AG04449 (cell line): ENCODE measurements around the gene SRPK2.

Experiments
- CTCF ChIA-PET: fragments of 350-600 bp; formaldehyde crosslinking; extraction: SDS; loops from one replicate; lab custom pipeline; 2021; ENCODE audit warnings: antibody characterized with exemption; lab: Yijun Ruan, JAX
- POLR2A ChIA-PET: fragments of 400-600, 350-600 bp; formaldehyde crosslinking; extraction: SDS; loops from one replicate; lab custom pipeline; 2020; ENCODE audit warnings: antibody characterized with exemption, inconsistent platforms; lab: Yijun Ruan, JAX
- DNase-seq: peaks from one replicate; pipeline ENCODE4 v3.0.0-alpha.2; 2010; ENCODE audit warnings: low read depth, low spot score
- H3K4me3 ChIP-seq: 2 replicates; pipeline ENCODE4 v1.5.1; 2011; ENCODE audit warnings: low read depth, mild to moderate bottlenecking, control low read depth, low read length
- TF ChIP-seq, protein P1 (sequence below): IDR thresholded peaks from one replicate; pipeline ENCODE4 v1.5.1; 2011; ENCODE audit warnings: mild to moderate bottlenecking, moderate library complexity, low read length, control low read depth, inconsistent platforms; ENCODE audit not compliant: insufficient read depth; ENCODE audit errors: missing control alignments

Gene SRPK2

DNA sequence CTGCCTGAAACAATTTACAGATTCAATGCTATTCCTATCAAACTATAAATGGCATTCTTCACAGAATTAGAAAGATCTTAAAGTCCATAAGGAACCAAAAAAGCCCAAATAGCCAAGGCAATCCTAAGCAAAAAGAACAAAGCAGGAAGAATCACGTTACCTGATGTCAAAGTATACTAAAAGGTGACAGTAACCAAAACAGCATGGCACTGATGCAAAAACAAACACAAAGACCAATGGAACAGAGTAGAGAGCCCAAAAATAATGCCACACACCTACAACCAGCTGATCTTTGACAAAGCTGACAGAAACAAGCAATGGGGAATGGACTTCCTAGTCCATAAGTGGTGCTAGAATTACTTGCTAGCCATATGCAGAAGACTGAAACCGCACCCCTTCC, 208.7 kb downstream of the SRPK2 start:
- TF ChIP-seq, protein P1, sequence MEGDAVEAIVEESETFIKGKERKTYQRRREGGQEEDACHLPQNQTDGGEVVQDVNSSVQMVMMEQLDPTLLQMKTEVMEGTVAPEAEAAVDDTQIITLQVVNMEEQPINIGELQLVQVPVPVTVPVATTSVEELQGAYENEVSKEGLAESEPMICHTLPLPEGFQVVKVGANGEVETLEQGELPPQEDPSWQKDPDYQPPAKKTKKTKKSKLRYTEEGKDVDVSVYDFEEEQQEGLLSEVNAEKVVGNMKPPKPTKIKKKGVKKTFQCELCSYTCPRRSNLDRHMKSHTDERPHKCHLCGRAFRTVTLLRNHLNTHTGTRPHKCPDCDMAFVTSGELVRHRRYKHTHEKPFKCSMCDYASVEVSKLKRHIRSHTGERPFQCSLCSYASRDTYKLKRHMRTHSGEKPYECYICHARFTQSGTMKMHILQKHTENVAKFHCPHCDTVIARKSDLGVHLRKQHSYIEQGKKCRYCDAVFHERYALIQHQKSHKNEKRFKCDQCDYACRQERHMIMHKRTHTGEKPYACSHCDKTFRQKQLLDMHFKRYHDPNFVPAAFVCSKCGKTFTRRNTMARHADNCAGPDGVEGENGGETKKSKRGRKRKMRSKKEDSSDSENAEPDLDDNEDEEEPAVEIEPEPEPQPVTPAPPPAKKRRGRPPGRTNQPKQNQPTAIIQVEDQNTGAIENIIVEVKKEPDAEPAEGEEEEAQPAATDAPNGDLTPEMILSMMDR, result no peak

DNA sequence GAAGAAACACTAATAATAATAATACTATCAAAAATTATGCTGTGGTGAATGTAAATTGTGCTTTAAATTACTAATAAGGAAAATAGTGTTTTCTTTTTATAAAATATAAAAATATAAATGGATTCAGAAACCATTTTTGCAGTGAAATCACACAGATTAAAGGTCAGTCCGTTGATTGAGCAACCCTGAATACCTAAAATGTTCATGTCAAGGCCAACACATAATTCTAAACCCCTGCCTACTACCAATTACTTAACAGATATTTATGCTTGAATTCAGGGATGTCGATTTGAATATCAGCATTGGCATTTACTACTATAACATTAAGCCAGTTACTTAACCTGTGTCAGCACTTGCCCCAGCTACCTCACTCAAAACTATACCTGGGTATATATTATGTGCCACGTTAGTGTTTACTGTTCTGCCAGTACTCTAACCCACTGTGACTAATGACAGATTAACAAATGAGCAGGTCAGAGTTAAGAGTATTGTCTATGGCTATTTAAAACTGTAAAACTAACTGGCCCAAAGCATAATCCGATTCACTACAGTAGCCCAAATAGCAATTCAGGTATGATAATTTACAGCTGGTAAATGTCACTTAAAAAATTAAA, 209.7 kb downstream of the SRPK2 start:
- POLR2A ChIA-PET, result no interaction called here
- H3K4me3 ChIP-seq, result no peak overlapping the region
- TF ChIP-seq, protein P1, result no peak
- CTCF ChIA-PET, result no interaction called here
- no peak for DNase-seq

More for the DNA sequence above, 208.7 kb downstream of the SRPK2 start:
- CTCF ChIA-PET, result no interaction called here
- no peak overlapping the region for H3K4me3 ChIP-seq
- POLR2A ChIA-PET, result no interaction called here
- DNase-seq, result no peak

DNA sequence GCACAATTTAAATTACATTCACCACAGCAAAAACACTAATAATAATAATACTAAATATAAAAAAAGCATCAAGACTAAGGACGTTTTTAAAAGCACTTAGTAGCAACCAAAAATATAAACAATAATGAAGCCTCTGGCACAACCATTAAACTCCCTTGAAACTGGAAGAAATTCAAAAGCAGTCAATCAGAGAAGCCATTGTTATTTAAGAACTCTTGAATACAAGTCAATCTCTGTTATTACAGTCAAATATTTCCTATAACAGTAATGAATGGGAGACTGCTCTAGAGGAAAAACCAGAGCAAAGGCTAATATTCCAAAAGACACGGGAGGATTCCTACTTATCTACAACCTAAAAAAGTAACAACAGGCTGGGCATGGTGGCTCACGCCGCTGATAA, 210.5 kb downstream of the SRPK2 start:
- ChIA-PET CTCF (no interaction called here), POLR2A (no interaction called here)
- TF ChIP-seq, protein P1, result no peak
- DNase-seq, result no peak
- no peak overlapping the region for H3K4me3 ChIP-seq

DNA sequence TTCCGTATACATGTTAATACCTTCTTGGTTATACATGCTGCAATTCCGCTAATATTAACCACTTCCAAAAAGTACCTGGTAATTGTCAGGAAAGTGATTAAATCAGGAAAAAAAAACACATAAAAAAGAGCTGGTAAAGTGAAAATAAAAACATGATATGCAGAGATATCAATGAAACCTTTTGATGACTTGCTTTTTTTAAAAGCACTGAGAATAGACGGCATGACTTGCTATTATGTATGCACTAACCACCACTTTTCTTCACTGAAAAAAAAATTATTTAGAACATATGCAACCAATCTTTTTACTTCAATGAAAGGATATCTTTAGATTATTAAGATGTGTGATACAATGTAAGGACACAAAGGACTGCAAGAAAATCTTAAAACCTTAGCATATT, 211.7 kb downstream of the SRPK2 start:
- CTCF ChIA-PET, result no interaction called here
- no peak for DNase-seq
- no peak overlapping the region for H3K4me3 ChIP-seq
- POLR2A ChIA-PET, result no interaction called here
- TF ChIP-seq, protein P1, result no peak

DNA sequence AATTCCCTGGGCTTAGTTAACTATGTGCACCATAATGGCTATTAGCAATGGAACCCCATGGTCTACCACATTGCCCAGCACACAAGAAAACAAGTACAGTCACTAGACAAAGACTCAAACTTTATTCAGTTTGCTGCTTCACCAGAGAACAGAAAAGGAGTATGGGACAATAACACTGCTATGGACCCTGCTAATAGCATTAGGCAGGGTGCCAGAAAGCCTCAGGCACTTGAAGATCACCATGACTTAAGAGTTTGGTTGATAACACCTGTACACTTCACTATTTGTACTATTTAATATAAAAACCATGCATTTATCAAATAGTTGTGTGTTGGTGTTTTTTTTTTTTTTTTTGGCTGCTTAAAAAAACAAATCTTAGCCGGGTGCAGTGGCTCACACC, 215.1 kb downstream of the SRPK2 start:
- POLR2A ChIA-PET, result no interaction called here
- H3K4me3 ChIP-seq, result no peak overlapping the region
- DNase-seq, result no peak
- TF ChIP-seq, protein P1, result no peak
- CTCF ChIA-PET, result no interaction called here

DNA sequence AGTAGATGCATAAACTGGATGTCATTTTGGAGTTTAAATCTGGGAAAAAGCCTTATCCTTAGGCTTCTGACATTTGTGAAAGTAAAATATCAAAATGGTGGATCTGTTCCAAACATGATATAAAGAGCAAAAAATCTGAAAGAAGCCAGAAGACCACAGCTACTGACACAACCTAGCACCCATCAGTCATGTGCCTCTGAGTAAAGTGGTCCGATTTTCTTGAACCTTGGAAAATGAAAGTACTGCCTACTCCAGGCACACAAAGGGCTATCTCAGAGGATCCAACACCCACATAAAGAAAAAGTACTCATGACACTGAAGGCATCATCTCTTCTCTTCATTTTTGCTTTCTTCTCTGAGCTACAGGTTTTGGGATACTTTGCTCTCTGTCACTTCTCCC, 224.0 kb downstream of the SRPK2 start:
- TF ChIP-seq, protein P1, result no peak
- ChIA-PET POLR2A (no interaction called here), CTCF (interaction anchor here (0.8 kb wide), 1 partner anchor 28 kb away, joined by 4 read pairs; no protein-coding TSS in a partner anchor)

More for the DNA sequence above, 224.0 kb downstream of the SRPK2 start:
- H3K4me3 ChIP-seq, result no peak overlapping the region
- DNase-seq, result no peak
